Endothelial cell of umbilical vein (primary cell): Measurements from ENCODE around the gene VAC14.

Experiments
- POLR2AphosphoS5 ChIP-seq: IDR thresholded peaks from 2 replicates; pipeline ENCODE4 v1.6.1; 2012; ENCODE audit warnings: low read depth, mild to moderate bottlenecking, control low read depth, low read length, moderate library complexity; ENCODE audit not compliant: insufficient read depth
- TF ChIP-seq, protein P1 (sequence below), 2 donors: IDR thresholded peaks; 1 replicate in 1 of 2; 2 replicates in 1 of 2; pipeline ENCODE4 v1.5.1; 2011; ENCODE audit warnings: low read length in 2 of 2, mild to moderate bottlenecking in 2 of 2, moderate library complexity in 2 of 2, control low read depth in 1 of 2, inconsistent platforms in 1 of 2, low read depth in 1 of 2; ENCODE audit not compliant: insufficient read depth in 1 of 2; ENCODE audit errors: extremely low read depth in 1 of 2

DNA sequence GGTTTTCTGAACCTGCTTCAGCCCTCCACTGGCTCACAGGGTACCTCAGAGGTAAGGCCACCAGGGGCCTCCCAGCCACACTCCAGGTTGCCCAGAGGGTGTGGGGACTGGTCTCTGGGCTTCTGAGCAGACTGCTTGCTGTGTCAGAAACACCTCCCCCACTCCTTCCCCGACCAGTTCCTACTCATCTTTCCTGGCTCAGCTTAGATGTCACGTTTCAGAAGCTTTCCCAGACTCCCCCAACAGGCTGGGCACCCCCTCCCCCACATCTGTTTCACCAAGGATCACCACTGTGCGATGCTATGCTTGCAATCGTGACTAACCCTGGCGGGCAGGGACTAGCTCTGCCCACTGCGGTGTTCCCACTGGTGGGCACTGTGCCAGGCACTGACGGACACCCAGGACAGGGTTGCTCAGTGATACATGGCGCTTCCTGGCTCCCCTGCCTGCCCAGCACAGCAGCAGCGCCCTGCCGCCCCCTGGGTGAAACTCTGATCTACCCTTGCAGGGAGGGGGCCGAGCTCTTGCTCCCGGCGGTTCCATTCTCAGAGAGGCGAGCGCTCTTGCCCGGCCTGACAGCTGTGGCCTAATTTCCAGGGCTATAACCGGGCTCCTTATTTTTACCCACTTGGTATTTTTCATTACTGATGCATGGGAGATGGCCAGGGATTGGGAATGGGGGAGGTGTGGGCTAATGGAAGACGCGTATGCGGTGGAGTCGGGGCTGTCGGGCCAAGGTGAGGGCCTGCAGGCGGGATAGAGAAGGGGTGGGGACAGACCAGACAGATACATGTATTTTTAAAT is 85.7 kb downstream of the VAC14 start:
- TF ChIP-seq POLR2AphosphoS5, result no peak
- TF ChIP-seq, protein P1, sequence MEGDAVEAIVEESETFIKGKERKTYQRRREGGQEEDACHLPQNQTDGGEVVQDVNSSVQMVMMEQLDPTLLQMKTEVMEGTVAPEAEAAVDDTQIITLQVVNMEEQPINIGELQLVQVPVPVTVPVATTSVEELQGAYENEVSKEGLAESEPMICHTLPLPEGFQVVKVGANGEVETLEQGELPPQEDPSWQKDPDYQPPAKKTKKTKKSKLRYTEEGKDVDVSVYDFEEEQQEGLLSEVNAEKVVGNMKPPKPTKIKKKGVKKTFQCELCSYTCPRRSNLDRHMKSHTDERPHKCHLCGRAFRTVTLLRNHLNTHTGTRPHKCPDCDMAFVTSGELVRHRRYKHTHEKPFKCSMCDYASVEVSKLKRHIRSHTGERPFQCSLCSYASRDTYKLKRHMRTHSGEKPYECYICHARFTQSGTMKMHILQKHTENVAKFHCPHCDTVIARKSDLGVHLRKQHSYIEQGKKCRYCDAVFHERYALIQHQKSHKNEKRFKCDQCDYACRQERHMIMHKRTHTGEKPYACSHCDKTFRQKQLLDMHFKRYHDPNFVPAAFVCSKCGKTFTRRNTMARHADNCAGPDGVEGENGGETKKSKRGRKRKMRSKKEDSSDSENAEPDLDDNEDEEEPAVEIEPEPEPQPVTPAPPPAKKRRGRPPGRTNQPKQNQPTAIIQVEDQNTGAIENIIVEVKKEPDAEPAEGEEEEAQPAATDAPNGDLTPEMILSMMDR (IDR thresholded peaks at IDR 0.05; ENCODE audit: extremely low read depth in 1 of 2, insufficient read depth in 1 of 2, low read depth in 1 of 2, low read length in 2 of 2), result no peak
